Measurements from ENCODE around the gene DGKE. TPM values are rescaled to one million over a fixed set of nuclear protein-coding genes. Genes with fewer than 3 reads are reported as not detected.

DGKE gene
- total RNA-seq, 1 experiment from 2014 or later = 19.1 TPM

- Histone ChIP-seq H3K27me3 (ENCODE audit: control insufficient read depth, insufficient read depth, low read length) (no peaks in the 10 kb centered on the region), H3K9me3 (ENCODE audit: control insufficient read depth, insufficient read depth, low read depth, low read length) (no peaks in the 10 kb centered on the region), H3K27ac (ENCODE audit: low read length) (no peak overlapping the region), H3K4me3 (ENCODE audit: low read depth in 2 of 2, low read length in 2 of 2) (no peak overlapping the region), H3K4me1 (ENCODE audit: control insufficient read depth, insufficient read depth, low read length) (no peaks in the 10 kb centered on the region), H3K36me3 (ENCODE audit: control insufficient read depth, insufficient read depth, low read length) (no peaks in the 10 kb centered on the region)
- TF ChIP-seq REST (IDR thresholded peaks at IDR 0.05; ENCODE audit: insufficient read depth in 1 of 2, low read depth in 2 of 2, low read length in 1 of 2) (no peak), TCF7L2 (IDR thresholded peaks at IDR 0.05; ENCODE audit: low read depth, low read length) (no peak), SIN3A (IDR thresholded peaks at IDR 0.05; ENCODE audit: borderline replicate concordance, insufficient read depth, low read depth, low read length) (no peak), POLR2AphosphoS5 (IDR thresholded peaks at IDR 0.05; ENCODE audit: low read depth, low read length) (no peak), CTCF (IDR thresholded peaks at IDR 0.05) (no peak)
- ATAC-seq (no peak), DNase-seq (ENCODE audit: low read depth, low spot score) (no peak)
- BruUV-seq (replicated peaks) = no TSS peak
- CTCF ChIA-PET = no interaction called here
- POLR2A ChIA-PET = interaction anchor here (0.7 kb wide), 1 partner anchor 56 kb away, joined by 3 read pairs; no protein-coding TSS in a partner anchor
- in situ Hi-C loops (cut with HindIII; ENCODE audit: low pct_unique_long_range_greater_than_20kb, low sequenced_read_pairs) (no loop called here), intact Hi-C loops (cut with micrococcal nuclease; ENCODE audit: unreplicated experiment) (no loop called here)
Observed at GRCh38 chr17:56809106-56809819, 24.7 kb upstream of the DGKE start.

DNA sequence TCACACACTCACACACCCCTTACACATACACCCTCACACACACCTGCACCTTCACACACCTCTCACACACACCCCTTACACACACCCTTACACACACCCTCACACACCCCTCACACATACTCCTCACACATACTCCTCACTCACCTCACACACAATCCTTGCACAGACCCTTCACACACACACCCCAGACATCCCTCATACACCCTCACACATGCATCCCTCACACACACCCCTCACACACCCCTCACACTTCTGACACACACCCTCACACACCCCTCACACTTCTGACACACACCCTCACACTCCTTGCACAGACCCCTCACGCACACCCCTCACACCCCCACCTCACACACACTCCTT lies 24.2 kb upstream of the DGKE start:
- Histone ChIP-seq H3K27me3 (ENCODE audit: control insufficient read depth, insufficient read depth, low read length) (no peaks in the 10 kb centered on the region), H3K9me3 (ENCODE audit: control insufficient read depth, insufficient read depth, low read depth, low read length) (no peaks in the 10 kb centered on the region), H3K36me3 (ENCODE audit: control insufficient read depth, insufficient read depth, low read length) (no peaks in the 10 kb centered on the region), H3K4me3 (ENCODE audit: low read depth in 2 of 2, low read length in 2 of 2) (no peak overlapping the region), H3K27ac (ENCODE audit: low read length) (no peak overlapping the region), H3K4me1 (ENCODE audit: control insufficient read depth, insufficient read depth, low read length) (no peaks in the 10 kb centered on the region)
- no TSS peak for BruUV-seq (replicated peaks)
- intact Hi-C loops (cut with micrococcal nuclease; ENCODE audit: unreplicated experiment) (no loop called here), in situ Hi-C loops (cut with HindIII; ENCODE audit: low pct_unique_long_range_greater_than_20kb, low sequenced_read_pairs) (no loop called here)
- ChIA-PET POLR2A (no interaction called here), CTCF (no interaction called here)
- ATAC-seq = no peak
- no peak for DNase-seq (ENCODE audit: low read depth, low spot score)
- TF ChIP-seq CTCF (IDR thresholded peaks at IDR 0.05) = no peak
- no peak for TF ChIP-seq SIN3A (IDR thresholded peaks at IDR 0.05; ENCODE audit: borderline replicate concordance, insufficient read depth, low read depth, low read length)
- TF ChIP-seq TCF7L2 (IDR thresholded peaks at IDR 0.05; ENCODE audit: low read depth, low read length) = no peak
- no peak for TF ChIP-seq POLR2AphosphoS5 (IDR thresholded peaks at IDR 0.05; ENCODE audit: low read depth, low read length)
- no peak for TF ChIP-seq REST (IDR thresholded peaks at IDR 0.05; ENCODE audit: insufficient read depth in 1 of 2, low read depth in 2 of 2, low read length in 1 of 2)
